Activated naive CD8-positive, alpha-beta T cell treated with anti-CD3 and anti-CD28 coated beads for 36 hours (primary cell): ENCODE measurements around the gene GABRB3. TPM values are rescaled to one million over a fixed set of nuclear protein-coding genes. Genes with fewer than 3 reads are reported as not detected.
"Not testable (repeated sequence)": the region's sequence is repeated elsewhere in the genome, so short reads cannot be mapped to it uniquely, and the experiment has no call there.

Experiments used
- DNase-seq: peaks from one replicate; pipeline ENCODE4 v3.0.0; 2021
- H3K27ac Mint-ChIP-seq: one replicate; pipeline ENCODE4 v1.8.0; 2022; ENCODE audit warnings: mild to moderate bottlenecking, moderate library complexity, mixed read lengths
- H3K27me3 Mint-ChIP-seq: one replicate; pipeline ENCODE4 v1.8.0; 2022; ENCODE audit warnings: mild to moderate bottlenecking, mixed read lengths
- H3K36me3 Mint-ChIP-seq: one replicate; pipeline ENCODE4 v1.8.0; 2021; ENCODE audit warnings: mild to moderate bottlenecking, mixed read lengths
- H3K4me1 Mint-ChIP-seq: one replicate; pipeline ENCODE4 v1.8.0; 2021; ENCODE audit warnings: mixed read lengths
- H3K4me3 Mint-ChIP-seq: one replicate; pipeline ENCODE4 v1.8.0; 2022; ENCODE audit warnings: mild to moderate bottlenecking, moderate library complexity, mixed read lengths
- H3K9me3 Mint-ChIP-seq: one replicate; pipeline ENCODE4 v1.8.0; 2022; ENCODE audit warnings: mixed read lengths
- total RNA-seq, 2 experiments: library from RNA; stranded (reverse); gene quantifications; one replicate each; pipeline ENCODE4 v1.2.3, GENCODE V29; 2021

The GABRB3 gene
- total RNA-seq, 2 experiments from 2014 or later = 0.14 to 0.16 TPM

DNA sequence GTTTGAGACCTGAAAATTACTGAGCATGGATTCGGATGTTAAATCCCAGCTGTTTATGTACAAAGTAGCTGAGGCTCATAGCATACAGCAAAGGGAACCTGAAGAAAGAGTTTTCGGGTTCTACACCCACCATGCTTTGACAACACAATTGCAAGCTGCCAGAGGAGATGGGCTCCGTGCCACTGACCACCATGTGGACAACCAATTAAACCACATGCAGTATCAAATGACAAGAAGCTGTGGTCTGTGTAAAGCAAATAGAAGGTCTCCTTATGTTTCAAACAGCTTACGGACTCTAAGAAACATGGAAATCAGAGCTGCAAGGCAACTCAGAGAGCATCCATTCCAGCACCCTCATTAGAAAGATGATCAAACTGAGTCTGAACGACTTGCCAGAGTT lies 12.9 kb downstream of the GABRB3 start:
- DNase-seq = no peak
- Mint-ChIP-seq H3K27me3 (no peaks in the 10 kb centered on the region), H3K4me3 (no peak overlapping the region), H3K4me1 (no peaks in the 10 kb centered on the region), H3K27ac (no peak overlapping the region), H3K9me3 (peaks cover 6% of the 10 kb centered on the region), H3K36me3 (no peaks in the 10 kb centered on the region)

DNA sequence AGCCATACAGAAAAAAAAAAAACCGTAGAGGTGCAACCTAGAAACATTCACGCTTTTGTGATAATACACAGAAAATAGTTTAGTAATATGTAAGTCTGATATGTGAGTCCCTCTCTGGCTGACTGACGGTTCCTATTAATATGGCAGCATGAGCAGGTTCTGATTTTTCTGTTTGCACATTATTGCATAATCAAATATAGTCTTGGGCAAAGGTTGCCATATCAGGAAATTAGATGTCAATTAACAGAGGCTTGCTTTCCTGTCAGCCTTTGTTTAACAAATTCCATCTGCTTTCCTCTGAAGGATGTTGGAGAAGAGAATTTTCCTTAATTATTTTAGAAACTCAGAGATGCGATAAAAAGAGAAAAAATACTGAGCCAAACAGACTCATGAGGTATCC lies 14.8 kb downstream of the GABRB3 start:
- Mint-ChIP-seq H3K36me3 (no peaks in the 10 kb centered on the region), H3K4me3 (no peak overlapping the region), H3K27ac (no peak overlapping the region), H3K4me1 (no peaks in the 10 kb centered on the region), H3K27me3 (no peaks in the 10 kb centered on the region), H3K9me3 (peaks cover 6% of the 10 kb centered on the region)
- DNase-seq = no peak

- H3K36me3 Mint-ChIP-seq = no peaks in the 10 kb centered on the region
- H3K27me3 Mint-ChIP-seq = no peaks in the 10 kb centered on the region
- peaks cover 6% of the 10 kb centered on the region for H3K9me3 Mint-ChIP-seq
- H3K4me1 Mint-ChIP-seq = no peaks in the 10 kb centered on the region
- no peak for DNase-seq
- H3K4me3 Mint-ChIP-seq = no peak overlapping the region
- H3K27ac Mint-ChIP-seq = no peak overlapping the region
Measured at GRCh38 chr15:26757141-26757540, 15.7 kb downstream of the GABRB3 start.

DNA sequence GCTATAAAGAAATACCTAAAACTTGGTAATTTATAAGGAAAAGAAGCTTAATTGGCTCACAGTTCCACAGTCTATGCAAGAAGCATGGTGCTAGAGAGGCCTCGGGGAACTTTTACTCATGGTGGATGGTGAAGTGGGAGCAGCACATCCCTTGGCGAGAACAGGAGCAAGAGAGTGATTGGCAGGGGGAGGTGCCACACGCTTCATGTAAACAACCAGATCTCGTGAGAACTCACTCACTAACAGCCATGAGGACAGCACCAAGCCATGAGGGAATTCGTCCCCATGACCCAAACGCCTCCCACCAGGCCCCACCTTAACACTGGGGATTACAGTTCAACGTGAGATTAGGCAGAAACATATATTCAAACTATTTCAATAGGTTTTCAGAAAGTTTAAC lies 28.0 kb downstream of the GABRB3 start:
- no peak for DNase-seq
- Mint-ChIP-seq H3K4me3 (no peak overlapping the region), H3K36me3 (no peaks in the 10 kb centered on the region), H3K9me3 (peaks cover 4% of the 10 kb centered on the region), H3K27ac (no peak overlapping the region), H3K4me1 (no peaks in the 10 kb centered on the region), H3K27me3 (peaks cover 5% of the 10 kb centered on the region)

- no peak for DNase-seq
- Mint-ChIP-seq H3K4me1 (no peaks in the 10 kb centered on the region), H3K36me3 (no peaks in the 10 kb centered on the region), H3K27ac (no peak overlapping the region), H3K4me3 (no peak overlapping the region), H3K9me3 (peaks cover 2% of the 10 kb centered on the region), H3K27me3 (no peaks in the 10 kb centered on the region)
Measured at GRCh38 chr15:26739791-26740190, 33.1 kb downstream of the GABRB3 start.

GRCh38 chr15:26738996-26739395 lies 33.9 kb downstream of the GABRB3 start:
- Mint-ChIP-seq H3K36me3 (no peaks in the 10 kb centered on the region), H3K27ac (no peak overlapping the region), H3K9me3 (peaks cover 6% of the 10 kb centered on the region), H3K27me3 (no peaks in the 10 kb centered on the region), H3K4me3 (no peak overlapping the region), H3K4me1 (no peaks in the 10 kb centered on the region)
- DNase-seq = no peak

GRCh38 chr15:26736502-26737248 lies 36.2 kb downstream of the GABRB3 start:
- no peak overlapping the region for H3K4me3 Mint-ChIP-seq
- DNase-seq = no peak
- H3K27me3 Mint-ChIP-seq = no peaks in the 10 kb centered on the region
- H3K4me1 Mint-ChIP-seq = no peaks in the 10 kb centered on the region
- H3K9me3 Mint-ChIP-seq = peaks cover 12% of the 10 kb centered on the region
- H3K27ac Mint-ChIP-seq = no peak overlapping the region
- no peaks in the 10 kb centered on the region for H3K36me3 Mint-ChIP-seq

DNA sequence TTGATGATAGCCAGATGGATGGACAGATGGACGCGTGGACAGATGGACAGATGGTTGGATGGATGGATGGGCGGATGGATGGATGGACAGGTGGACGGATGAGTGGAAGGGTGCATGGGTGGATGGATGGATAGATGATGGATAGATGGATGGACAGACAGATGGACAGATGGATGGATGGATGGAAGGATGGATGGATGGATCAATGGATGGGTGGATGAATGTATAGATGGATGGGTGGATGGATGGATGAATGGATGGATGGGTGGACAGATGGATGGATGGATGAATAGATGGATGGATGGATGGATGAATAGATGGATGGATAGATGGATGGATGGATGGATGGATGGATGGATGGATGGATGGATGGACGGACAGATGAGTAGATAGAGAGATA lies 40.9 kb downstream of the GABRB3 start:
- Mint-ChIP-seq H3K27ac (no peak overlapping the region), H3K4me3 (no peak overlapping the region), H3K36me3 (no peaks in the 10 kb centered on the region), H3K9me3 (peaks cover 16% of the 10 kb centered on the region), H3K4me1 (no peaks in the 10 kb centered on the region), H3K27me3 (no peaks in the 10 kb centered on the region)
- no peak for DNase-seq

GRCh38 chr15:26729581-26729980 lies 43.3 kb downstream of the GABRB3 start:
- Mint-ChIP-seq H3K4me1 (no peaks in the 10 kb centered on the region), H3K4me3 (no peak overlapping the region), H3K36me3 (no peaks in the 10 kb centered on the region), H3K27me3 (no peaks in the 10 kb centered on the region), H3K9me3 (peaks cover 16% of the 10 kb centered on the region), H3K27ac (no peak overlapping the region)
- DNase-seq = no peak

DNA sequence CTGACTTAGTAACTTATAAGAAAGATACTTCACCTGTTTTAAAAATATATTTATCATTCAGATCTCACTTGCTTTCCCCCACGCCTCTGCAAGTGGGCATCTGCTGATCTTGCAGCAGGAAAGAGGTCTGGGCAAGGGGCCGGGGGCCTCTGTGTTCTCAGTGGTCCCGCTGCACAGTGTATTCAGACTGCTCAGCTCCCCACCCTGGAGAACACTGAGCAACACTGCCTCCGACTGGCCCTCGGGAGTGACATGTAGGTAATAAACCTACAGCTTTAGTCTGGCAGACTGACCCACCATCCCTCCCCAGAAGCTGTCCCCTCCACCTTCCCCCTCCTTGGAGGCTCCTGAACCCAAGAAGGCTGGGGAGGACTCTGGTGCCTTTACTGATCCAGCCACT lies 43.8 kb downstream of the GABRB3 start:
- H3K36me3 Mint-ChIP-seq = no peaks in the 10 kb centered on the region
- no peaks in the 10 kb centered on the region for H3K4me1 Mint-ChIP-seq
- DNase-seq = no peak
- no peaks in the 10 kb centered on the region for H3K27me3 Mint-ChIP-seq
- H3K27ac Mint-ChIP-seq = no peak overlapping the region
- no peak overlapping the region for H3K4me3 Mint-ChIP-seq
- peaks cover 13% of the 10 kb centered on the region for H3K9me3 Mint-ChIP-seq

- no peak for DNase-seq
- peaks cover 6% of the 10 kb centered on the region for H3K27me3 Mint-ChIP-seq
- H3K27ac Mint-ChIP-seq = no peak overlapping the region
- H3K9me3 Mint-ChIP-seq = no peaks in the 10 kb centered on the region
- H3K36me3 Mint-ChIP-seq = no peaks in the 10 kb centered on the region
- H3K4me3 Mint-ChIP-seq = no peak overlapping the region
- no peaks in the 10 kb centered on the region for H3K4me1 Mint-ChIP-seq
Measured at GRCh38 chr15:26724381-26725150, 48.3 kb downstream of the GABRB3 start.

GRCh38 chr15:26722621-26723160 lies 50.2 kb downstream of the GABRB3 start:
- DNase-seq = no peak
- H3K4me3 Mint-ChIP-seq = no peak overlapping the region
- peaks cover 6% of the 10 kb centered on the region for H3K27me3 Mint-ChIP-seq
- no peaks in the 10 kb centered on the region for H3K36me3 Mint-ChIP-seq
- H3K27ac Mint-ChIP-seq = no peak overlapping the region
- no peaks in the 10 kb centered on the region for H3K9me3 Mint-ChIP-seq
- H3K4me1 Mint-ChIP-seq = no peaks in the 10 kb centered on the region

GRCh38 chr15:26721232-26721967 lies 51.5 kb downstream of the GABRB3 start:
- peaks cover 6% of the 10 kb centered on the region for H3K27me3 Mint-ChIP-seq
- H3K9me3 Mint-ChIP-seq = peaks cover 3% of the 10 kb centered on the region
- no peak overlapping the region for H3K27ac Mint-ChIP-seq

GRCh38 chr15:26720546-26720945 lies 52.3 kb downstream of the GABRB3 start:
- Mint-ChIP-seq H3K4me3 (no peak overlapping the region), H3K27me3 (peaks cover 6% of the 10 kb centered on the region), H3K36me3 (no peaks in the 10 kb centered on the region), H3K27ac (no peak overlapping the region), H3K9me3 (peaks cover 3% of the 10 kb centered on the region), H3K4me1 (no peaks in the 10 kb centered on the region)
- no peak for DNase-seq

More at GRCh38 chr15:26721232-26721967, 51.5 kb downstream of the GABRB3 start:
- DNase-seq = no peak
- H3K4me3 Mint-ChIP-seq = no peak overlapping the region
- no peaks in the 10 kb centered on the region for H3K4me1 Mint-ChIP-seq
- H3K36me3 Mint-ChIP-seq = no peaks in the 10 kb centered on the region

DNA sequence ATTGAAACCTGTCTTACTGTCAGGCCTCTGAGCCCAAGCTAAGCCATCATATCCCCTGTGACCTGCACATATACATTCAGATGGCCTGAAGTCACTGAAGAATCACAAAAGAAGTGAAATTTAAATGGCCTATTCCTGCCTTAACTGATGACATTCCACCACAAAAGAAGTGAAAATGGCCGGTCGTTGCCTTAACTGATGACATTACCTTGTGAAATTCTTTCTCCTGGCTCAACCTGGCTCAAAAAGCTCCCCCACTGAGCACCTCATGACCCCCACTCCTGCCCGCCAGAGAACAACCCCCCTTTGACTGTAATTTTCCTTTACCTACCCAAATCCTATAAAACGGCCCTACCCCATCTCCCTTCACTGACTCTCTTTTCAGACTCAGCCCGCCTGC lies 53.0 kb downstream of the GABRB3 start:
- not testable (repeated sequence) for H3K27me3 Mint-ChIP-seq, H3K4me1 Mint-ChIP-seq, H3K9me3 Mint-ChIP-seq, H3K36me3 Mint-ChIP-seq, H3K4me3 Mint-ChIP-seq, DNase-seq, H3K27ac Mint-ChIP-seq
